ENCODE results near the gene AQP12B.
"Not testable (repeated sequence)": the region's sequence is repeated elsewhere in the genome, so short reads cannot be mapped to it uniquely, and the experiment has no call there.

Gene AQP12B

DNA sequence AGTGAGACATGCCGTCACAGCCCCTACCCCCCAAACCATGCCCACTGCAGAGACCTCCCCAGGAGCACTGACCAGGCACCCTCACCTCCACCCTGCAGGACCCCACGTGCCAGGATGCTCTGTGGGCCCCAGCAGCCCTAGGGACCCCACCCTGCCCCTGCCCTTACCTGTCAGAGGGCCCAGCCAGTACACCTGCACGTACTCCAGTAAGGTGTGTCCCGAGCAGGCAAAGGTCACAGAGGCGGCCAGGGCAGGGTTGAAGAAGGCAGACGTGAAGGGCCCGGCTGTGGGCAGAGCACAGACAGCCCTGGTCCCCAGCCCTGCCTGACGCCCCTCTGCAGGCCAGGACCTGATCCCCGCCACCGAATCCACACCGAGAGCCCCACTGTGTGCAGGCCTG is 2.5 kb downstream of the AQP12B start:
- DNase-seq, result not testable (repeated sequence)

- DNase-seq, result not testable (repeated sequence)
Observed at GRCh38 chr2:240678909-240679308, 3.8 kb downstream of the AQP12B start.

DNA sequence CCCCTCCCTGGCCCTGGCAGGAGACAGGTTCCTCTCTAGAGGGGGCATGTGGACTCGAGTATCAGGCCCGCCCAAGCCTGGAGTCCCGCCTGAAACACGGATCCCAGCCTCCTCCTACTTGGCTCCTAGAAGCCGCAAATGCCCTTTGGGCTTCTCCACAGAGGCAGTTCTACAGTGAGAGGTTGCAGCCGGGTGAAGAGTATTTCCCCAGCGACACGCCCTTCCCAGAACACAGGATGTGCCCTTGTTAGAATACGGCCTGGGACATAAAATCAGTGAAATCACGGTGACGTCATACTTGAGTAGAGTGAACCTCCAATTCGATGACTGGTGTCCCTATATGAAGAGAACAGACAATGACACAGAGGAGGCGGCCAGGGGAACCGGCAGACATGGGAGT is 4.6 kb downstream of the AQP12B start:
- not testable (repeated sequence) for DNase-seq

DNA sequence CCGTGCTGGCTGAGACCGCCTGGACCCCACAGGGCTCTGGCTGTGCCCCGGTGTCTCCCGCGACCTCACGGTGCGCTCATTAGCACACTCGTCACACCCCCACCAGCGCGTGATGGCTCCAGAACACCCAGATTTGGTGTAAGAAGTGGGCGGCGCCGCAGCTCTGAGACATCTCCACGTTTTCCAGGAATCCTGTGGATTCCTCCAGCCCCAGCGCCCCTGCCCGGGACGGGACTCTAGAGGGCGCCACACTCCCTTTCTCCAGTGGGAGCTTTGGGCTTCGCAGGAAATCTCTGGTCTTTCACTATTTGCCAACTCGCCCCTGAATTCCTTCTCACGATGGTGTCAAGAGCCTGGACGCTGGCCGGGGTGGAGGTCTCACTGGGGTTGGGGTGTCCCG is 7.3 kb downstream of the AQP12B start:
- not testable (repeated sequence) for DNase-seq

DNA sequence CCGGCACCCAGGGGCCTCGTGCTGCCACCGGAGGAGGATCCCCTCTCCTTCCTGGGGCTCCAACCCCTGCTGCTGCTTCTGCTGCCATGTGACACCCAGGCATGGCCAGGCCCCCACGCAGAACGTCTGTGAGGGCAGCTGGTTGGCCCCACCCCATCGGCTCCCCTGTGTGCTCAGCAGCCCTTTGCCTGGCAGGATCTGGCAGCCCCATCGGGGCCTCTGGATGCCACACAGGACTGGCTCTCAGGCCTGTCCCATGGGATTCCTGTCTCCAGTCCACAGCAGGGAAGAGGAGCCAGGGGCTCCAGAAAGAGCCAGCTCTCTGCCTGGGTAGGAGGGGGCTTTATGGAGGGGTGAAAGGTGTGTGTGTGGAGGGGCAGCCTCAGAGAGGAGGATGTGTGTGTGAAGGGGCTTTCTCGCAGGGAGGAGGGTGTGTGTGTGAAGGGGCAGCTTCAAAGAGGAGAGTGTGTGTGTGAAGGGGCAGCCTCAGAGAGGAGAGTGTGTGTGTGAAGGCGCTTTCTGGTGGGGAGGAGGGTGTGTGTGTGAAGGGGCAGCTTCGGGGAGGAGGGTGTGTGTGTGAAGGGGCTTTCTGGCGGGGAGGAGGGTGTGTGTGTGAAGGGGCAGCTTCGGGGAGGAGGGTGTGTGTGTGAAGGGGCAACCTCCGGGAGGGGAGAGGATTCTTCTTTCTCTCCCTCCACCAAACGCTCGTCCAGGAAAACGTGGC is 8.1 kb downstream of the AQP12B start:
- peak; percentile 32 for DNase-seq

DNA sequence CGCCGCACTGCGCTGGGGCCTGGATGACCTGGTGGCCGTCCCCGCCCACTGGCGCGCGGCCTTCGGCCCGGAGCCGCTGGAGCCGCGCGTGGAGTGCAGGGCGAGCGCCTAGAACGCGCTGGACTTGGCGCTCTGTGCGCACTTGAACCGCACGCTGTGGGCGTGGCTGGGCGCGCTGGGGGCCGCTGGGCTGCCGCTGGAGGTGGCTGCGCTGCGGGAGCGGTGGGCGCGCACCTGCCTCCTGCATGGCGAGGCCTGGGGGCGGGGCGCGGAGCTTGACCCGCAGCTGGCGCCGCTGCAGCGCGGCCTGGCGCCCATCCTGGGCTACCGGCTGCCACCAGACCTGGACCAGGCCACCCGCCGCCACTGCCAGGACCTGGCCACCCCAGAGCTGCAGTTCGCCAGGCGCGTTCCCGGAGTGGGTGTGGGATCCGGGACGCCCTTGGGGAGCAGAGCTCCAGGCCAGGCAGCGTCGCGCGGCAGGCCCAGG is 9.9 kb downstream of the AQP12B start:
- DNase-seq, result no peak

GRCh38 chr2:240672076-240672700 is 10.5 kb downstream of the AQP12B start:
- no peak for DNase-seq

DNA sequence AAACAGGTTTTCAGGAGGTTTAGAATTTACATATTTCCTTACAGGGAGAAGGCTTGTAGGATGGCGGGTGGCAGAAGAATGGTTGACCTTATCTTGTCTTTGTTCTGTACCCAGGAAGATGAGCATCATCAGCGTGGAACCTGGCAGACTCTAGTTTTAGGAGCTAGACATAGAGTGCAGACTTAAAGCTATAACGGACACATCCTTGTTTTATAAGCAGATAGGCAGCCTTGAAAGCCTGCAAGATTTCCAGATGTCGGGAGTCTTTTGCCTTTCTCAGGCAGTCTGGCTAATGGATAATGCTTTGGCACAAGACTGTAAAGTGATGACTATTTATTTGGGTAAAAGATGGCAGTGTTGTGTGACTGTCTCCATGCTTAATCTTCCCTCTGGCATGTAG is 11.7 kb downstream of the AQP12B start:
- DNase-seq, result no peak

- DNase-seq, result no peak
Observed at GRCh38 chr2:240670402-240670801, 12.3 kb downstream of the AQP12B start.

DNA sequence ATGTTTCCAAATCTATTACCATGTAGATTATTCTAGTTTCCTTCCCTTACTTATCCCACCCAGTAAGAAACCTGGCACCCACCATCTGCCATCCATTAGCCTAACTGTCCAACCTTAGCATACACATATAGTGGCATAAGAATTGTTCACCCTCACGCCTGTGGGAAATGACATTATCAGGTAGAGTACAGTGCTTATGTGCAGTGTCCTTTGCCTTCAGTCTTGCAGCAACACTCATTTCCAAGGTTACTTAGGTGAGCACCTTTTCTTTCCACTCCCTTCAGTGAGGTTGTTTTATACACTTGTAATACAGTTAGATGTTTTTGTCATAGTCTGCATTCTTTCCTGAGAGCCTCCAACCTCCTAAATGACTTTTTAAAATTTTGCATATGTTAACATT is 18.1 kb downstream of the AQP12B start:
- no peak for DNase-seq

GRCh38 chr2:240663546-240664190 is 19.0 kb downstream of the AQP12B start:
- no peak for DNase-seq

- no peak for DNase-seq
Observed at GRCh38 chr2:240662681-240663080, 20.0 kb downstream of the AQP12B start.

- DNase-seq, result not testable (repeated sequence)
Observed at GRCh38 chr2:240659883-240660282, 22.8 kb downstream of the AQP12B start.

DNA sequence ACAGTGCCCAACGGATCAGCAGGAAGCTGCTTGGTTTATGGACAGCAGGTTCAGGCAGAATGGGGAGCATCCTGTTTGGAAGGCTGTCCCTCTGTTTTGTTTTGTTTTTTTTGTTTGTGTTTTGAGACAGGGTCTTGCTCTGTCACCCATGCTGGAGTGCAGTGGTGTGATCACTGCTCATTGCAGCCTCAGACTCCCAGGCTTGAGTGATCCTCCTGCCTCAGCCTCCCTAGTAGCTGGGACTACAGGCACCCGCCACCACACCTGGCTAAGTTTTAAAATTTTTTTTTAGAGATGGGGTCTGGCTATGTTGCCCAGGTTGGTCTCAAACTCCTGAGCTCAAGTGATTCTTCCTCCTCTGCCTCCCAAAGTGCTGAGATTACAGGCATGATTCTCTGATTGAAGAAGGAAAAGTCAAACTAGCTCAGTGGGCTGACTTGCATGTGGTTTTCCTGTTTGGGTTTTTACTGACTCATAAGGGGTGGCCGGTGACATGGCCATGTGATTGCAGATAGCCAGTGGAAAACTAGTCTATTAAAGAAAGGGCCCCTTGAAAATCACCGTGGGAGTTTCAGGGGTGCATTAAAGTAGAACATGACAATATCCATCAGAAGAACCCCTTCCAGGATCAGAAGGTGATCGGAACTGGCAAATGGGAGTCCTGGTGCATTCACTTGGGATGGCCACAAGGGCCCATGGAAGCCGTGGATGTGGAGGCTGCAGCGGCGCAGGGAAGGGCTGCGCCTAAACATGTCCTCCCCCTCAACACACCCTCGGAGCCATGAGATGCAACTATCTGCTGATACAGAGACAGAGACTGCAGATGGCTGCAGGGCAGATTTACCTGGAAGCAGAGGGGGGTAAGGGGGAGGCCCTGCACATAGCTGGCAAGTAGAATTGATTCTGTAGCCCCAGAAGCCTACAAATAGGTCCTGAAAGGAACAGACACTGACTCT is 26.5 kb downstream of the AQP12B start:
- no peak for DNase-seq

DNA sequence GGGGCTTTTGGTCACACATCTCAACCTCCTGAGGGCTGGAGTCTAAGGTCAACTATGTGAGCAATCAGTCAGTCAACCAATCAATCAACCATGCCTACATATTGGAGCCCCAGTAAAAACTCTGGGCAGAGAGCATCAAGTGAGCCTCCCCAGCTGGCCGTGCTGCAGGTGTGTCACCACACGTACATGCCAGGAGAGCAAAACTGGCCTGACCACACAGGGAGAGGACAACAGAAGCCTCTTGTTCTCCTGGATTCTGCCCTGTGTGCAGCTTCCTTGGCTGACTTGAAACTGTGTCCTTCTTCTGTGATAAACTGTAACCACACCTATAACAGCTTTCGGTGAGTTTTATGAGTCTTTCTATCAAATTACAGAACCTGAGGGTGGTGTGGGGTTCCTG is 31.5 kb downstream of the AQP12B start:
- DNase-seq, result no peak

DNA sequence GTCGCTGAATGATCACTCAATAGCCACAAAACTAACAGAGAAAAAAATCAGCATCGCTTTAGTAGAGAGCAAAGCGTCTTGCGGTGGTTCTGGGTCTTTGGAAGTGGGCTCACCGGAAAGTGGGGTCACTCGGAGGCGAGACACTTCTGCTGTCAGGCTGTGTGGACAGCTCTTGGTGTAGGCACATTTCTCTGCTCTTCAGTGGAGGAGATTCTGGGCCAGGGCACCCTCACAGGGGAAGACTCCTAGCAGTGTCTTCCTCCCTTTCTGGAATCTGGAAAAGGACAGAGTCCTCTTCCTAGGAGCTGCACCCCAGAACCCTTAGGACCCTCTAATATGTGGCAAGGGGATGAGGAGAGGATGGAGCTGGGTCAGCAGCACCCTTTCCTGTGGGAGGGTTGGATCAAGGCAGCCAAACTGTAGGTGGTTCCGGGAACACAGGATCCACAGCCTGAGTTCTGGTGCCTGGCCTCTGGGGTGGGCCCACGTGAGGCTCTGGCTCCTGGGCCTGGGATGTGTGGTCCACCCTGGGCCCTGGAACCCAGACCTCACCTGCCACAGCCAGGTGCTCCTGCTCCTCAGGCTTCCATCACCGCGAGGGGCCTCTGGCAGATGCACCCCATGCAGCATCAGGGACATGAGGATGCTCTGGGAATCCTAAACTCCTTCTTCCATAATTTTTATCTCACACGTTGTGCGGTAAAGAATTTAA is 32.3 kb downstream of the AQP12B start:
- DNase-seq, result no peak

DNA sequence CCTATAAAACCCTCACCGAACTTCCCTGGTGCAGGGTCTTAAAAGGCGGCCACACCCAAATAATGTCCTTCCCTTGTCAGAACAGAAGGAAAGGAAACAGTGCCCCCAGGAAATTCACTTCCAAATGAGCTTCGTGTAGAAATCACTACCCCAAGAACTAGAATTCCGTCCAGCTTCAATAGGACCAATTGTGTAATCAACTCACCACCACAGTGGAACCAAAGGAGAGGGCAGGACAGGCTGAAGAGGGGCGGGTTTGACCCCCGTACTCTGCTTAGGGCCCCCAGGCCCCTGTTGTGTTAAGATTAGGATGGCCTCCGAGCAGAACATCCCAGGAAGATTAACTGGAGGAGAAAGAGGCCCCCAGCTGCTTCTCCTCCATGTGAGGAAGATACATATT is 33.4 kb downstream of the AQP12B start:
- no peak for DNase-seq

GRCh38 chr2:240648650-240649275 is 33.9 kb downstream of the AQP12B start:
- no peak for DNase-seq

DNA sequence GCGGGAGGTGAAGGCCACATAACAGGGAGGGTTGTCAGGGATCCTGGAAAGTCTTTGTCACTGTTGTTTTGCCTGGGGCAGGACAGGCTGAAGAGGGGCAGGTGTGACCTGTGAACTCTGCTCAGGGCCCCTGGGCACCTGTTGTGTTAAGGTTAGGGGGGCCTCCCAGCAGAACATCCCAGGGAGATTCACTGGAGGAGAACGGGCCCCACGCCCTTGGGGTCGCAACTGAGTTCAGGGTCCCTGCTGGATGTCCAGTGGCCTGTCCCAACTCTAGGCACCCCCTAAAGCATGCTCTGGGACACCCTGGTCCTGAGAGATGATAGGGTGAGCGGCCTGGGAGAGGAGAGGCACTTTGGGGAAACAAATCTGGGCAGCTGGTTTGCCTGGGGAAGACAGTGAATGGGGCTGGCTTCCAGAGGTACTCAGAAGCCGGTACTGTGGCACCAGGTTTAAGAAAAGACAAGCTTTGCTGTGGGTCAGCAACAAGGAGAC is 34.5 kb downstream of the AQP12B start:
- DNase-seq, result no peak

- DNase-seq, result no peak
Observed at GRCh38 chr2:240647503-240648154, 35.1 kb downstream of the AQP12B start.

Measured in CD4-positive, alpha-beta T cell treated with Interleukin-15 for 1 hour (primary cell).